ENCODE measurements around the gene MRGPRX3.
"Not testable (repeated sequence)": the region's sequence is repeated elsewhere in the genome, so short reads cannot be mapped to it uniquely, and the experiment has no call there.

MRGPRX3 gene

GRCh38 chr11:18105802-18106574 is 26.4 kb upstream of the MRGPRX3 start, which contains the start of gene SAAL1:
Gene SAAL1 (minus strand): TSS chr11:18106082. CDS start chr11:18106041, 41 bp downstream.
- TF ChIP-seq, protein P1, sequence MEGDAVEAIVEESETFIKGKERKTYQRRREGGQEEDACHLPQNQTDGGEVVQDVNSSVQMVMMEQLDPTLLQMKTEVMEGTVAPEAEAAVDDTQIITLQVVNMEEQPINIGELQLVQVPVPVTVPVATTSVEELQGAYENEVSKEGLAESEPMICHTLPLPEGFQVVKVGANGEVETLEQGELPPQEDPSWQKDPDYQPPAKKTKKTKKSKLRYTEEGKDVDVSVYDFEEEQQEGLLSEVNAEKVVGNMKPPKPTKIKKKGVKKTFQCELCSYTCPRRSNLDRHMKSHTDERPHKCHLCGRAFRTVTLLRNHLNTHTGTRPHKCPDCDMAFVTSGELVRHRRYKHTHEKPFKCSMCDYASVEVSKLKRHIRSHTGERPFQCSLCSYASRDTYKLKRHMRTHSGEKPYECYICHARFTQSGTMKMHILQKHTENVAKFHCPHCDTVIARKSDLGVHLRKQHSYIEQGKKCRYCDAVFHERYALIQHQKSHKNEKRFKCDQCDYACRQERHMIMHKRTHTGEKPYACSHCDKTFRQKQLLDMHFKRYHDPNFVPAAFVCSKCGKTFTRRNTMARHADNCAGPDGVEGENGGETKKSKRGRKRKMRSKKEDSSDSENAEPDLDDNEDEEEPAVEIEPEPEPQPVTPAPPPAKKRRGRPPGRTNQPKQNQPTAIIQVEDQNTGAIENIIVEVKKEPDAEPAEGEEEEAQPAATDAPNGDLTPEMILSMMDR (conservative IDR thresholded peaks at IDR 0.05) = peak; percentile 90
- H3K27ac ChIP-seq = peak within 1 kb of the TSS; percentile 81; the same call in 1 of the 2 replicates

DNA sequence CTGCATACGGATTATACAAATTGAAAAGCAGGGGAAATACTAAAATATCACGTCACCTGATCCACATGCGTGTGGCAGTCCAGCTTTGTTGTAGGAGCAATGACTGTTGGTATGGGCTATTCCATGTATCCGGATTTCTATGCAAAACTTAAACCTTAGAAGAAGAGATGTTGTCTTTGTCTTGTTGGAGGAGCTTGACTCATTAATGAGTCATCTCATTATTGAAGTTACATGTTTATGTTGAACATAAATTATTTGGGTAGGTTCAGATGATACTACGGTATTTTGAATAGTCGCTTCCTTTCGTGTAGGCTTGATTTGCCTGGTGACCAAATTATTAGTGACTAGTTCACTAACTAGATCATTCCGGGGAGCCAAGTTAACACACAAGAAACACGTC is 25.7 kb upstream of the MRGPRX3 start:
- peak overlapping the region; percentile 81; the same call in 1 of the 2 replicates for H3K27ac ChIP-seq
- TF ChIP-seq, protein P1 (conservative IDR thresholded peaks at IDR 0.05) = no peak

DNA sequence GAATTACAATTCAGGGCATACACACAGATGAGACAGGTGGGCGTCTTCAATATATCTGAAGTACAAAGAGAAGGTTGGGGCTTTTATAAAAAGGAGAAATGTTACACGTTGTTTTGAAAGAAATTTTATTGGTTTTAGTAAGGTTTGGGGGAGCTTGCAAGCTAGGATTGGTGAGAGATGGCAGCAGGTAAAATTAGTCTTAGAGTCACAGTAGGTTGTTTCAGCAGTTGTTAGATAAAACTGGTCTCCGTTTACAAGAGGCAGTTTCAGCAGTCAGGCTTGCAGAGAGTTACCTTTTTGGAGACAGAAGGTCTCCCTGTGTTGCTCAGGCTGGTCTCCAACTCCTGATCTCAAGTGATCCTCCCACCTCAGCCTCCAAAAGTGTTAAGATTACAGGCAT is 24.1 kb upstream of the MRGPRX3 start:
- no peak overlapping the region for H3K27ac ChIP-seq
- TF ChIP-seq, protein P1 (conservative IDR thresholded peaks at IDR 0.05) = no peak

- TF ChIP-seq, protein P1 (conservative IDR thresholded peaks at IDR 0.05) = no peak
- H3K27ac ChIP-seq = no peak overlapping the region
These were observed 21.4 kb upstream of the MRGPRX3 start for GRCh38 chr11:18111005-18111404.

GRCh38 chr11:18115360-18116127 is 16.8 kb upstream of the MRGPRX3 start:
- H3K27ac ChIP-seq = no peak overlapping the region
- TF ChIP-seq, protein P1 (conservative IDR thresholded peaks at IDR 0.05) = peak; percentile 87

- H3K27ac ChIP-seq = not testable (repeated sequence)
These were observed 11.0 kb upstream of the MRGPRX3 start for GRCh38 chr11:18121331-18121828.

GRCh38 chr11:18131115-18131514 is 1.3 kb upstream of the MRGPRX3 start:
- H3K27ac ChIP-seq = not testable (repeated sequence)

GRCh38 chr11:18135308-18135707 is 2.9 kb downstream of the MRGPRX3 start:
- H3K27ac ChIP-seq = no peak overlapping the region
- TF ChIP-seq, protein P1 (conservative IDR thresholded peaks at IDR 0.05) = no peak

Data from VCaP (cell line).